IPS-18a (cell line): Measurements from ENCODE around the gene SFI1.

Experiments
- H3K27ac ChIP-seq: one replicate; pipeline ENCODE4 v1.5.1; 2013; ENCODE audit warnings: low read length
- H3K27me3 ChIP-seq: one replicate; pipeline ENCODE4 v1.6.1; 2013; ENCODE audit warnings: mild to moderate bottlenecking, low read length; ENCODE audit not compliant: control insufficient read depth, insufficient read depth
- H3K36me3 ChIP-seq: one replicate; pipeline ENCODE4 v1.6.1; 2013; ENCODE audit warnings: low read depth, low read length; ENCODE audit not compliant: control insufficient read depth
- H3K4me1 ChIP-seq: one replicate; pipeline ENCODE4 v1.6.1; 2013; ENCODE audit warnings: low read depth, low read length; ENCODE audit not compliant: control insufficient read depth
- H3K4me3 ChIP-seq: one replicate; pipeline ENCODE4 v1.5.1; 2013; ENCODE audit warnings: low read length
- H3K9ac ChIP-seq: one replicate; pipeline ENCODE4 v1.6.1; 2013; ENCODE audit warnings: mild to moderate bottlenecking, low read length, moderate library complexity
- H3K9me3 ChIP-seq: one replicate; pipeline ENCODE4 v1.6.1; 2013; ENCODE audit warnings: low read depth, low read length; ENCODE audit not compliant: control insufficient read depth

The SFI1 gene

GRCh38 chr22:31614781-31615490 lies 118.6 kb downstream of the SFI1 start:
- Histone ChIP-seq H3K4me3 (no peak overlapping the region), H3K27ac (no peak overlapping the region), H3K9ac (no peak overlapping the region), H3K9me3 (no peaks in the 10 kb centered on the region), H3K27me3 (no peaks in the 10 kb centered on the region), H3K36me3 (peaks cover 12% of the 10 kb centered on the region), H3K4me1 (no peaks in the 10 kb centered on the region)

GRCh38 chr22:31615491-31615860 lies 119.1 kb downstream of the SFI1 start:
- no peaks in the 10 kb centered on the region for H3K4me1 ChIP-seq
- no peaks in the 10 kb centered on the region for H3K27me3 ChIP-seq
- peaks cover 13% of the 10 kb centered on the region for H3K36me3 ChIP-seq
- no peak overlapping the region for H3K4me3 ChIP-seq
- no peaks in the 10 kb centered on the region for H3K9me3 ChIP-seq
- no peak overlapping the region for H3K27ac ChIP-seq
- H3K9ac ChIP-seq = no peak overlapping the region

GRCh38 chr22:31615940-31616314 lies 119.6 kb downstream of the SFI1 start:
- no peaks in the 10 kb centered on the region for H3K4me1 ChIP-seq
- no peaks in the 10 kb centered on the region for H3K9me3 ChIP-seq
- peaks cover 13% of the 10 kb centered on the region for H3K36me3 ChIP-seq
- H3K4me3 ChIP-seq = no peak overlapping the region
- no peak overlapping the region for H3K9ac ChIP-seq
- H3K27ac ChIP-seq = no peak overlapping the region
- H3K27me3 ChIP-seq = no peaks in the 10 kb centered on the region

- Histone ChIP-seq H3K9me3 (no peaks in the 10 kb centered on the region), H3K27me3 (no peaks in the 10 kb centered on the region), H3K4me3 (no peak overlapping the region), H3K4me1 (no peaks in the 10 kb centered on the region), H3K27ac (no peak overlapping the region), H3K9ac (no peak overlapping the region), H3K36me3 (peaks cover 17% of the 10 kb centered on the region)
Measured at GRCh38 chr22:31616315-31616980, 120.1 kb downstream of the SFI1 start.

- Histone ChIP-seq H3K27me3 (no peaks in the 10 kb centered on the region), H3K9me3 (no peaks in the 10 kb centered on the region), H3K4me1 (no peaks in the 10 kb centered on the region), H3K4me3 (no peak overlapping the region), H3K36me3 (peaks cover 17% of the 10 kb centered on the region), H3K27ac (no peak overlapping the region), H3K9ac (no peak overlapping the region)
Measured at GRCh38 chr22:31618057-31618456, 121.7 kb downstream of the SFI1 start.

GRCh38 chr22:31618471-31619176 lies 122.3 kb downstream of the SFI1 start:
- H3K4me1 ChIP-seq = no peaks in the 10 kb centered on the region
- no peaks in the 10 kb centered on the region for H3K27me3 ChIP-seq
- H3K9ac ChIP-seq = no peak overlapping the region
- H3K36me3 ChIP-seq = peaks cover 17% of the 10 kb centered on the region
- H3K4me3 ChIP-seq = no peak overlapping the region
- no peak overlapping the region for H3K27ac ChIP-seq
- H3K9me3 ChIP-seq = no peaks in the 10 kb centered on the region

GRCh38 chr22:31619611-31620300 lies 123.4 kb downstream of the SFI1 start:
- Histone ChIP-seq H3K36me3 (peaks cover 17% of the 10 kb centered on the region), H3K27me3 (no peaks in the 10 kb centered on the region), H3K27ac (no peak overlapping the region), H3K4me1 (peaks cover 5% of the 10 kb centered on the region), H3K9ac (no peak overlapping the region), H3K4me3 (no peak overlapping the region), H3K9me3 (no peaks in the 10 kb centered on the region)

GRCh38 chr22:31620756-31621480 lies 124.6 kb downstream of the SFI1 start:
- no peaks in the 10 kb centered on the region for H3K27me3 ChIP-seq
- H3K27ac ChIP-seq = no peak overlapping the region
- no peak overlapping the region for H3K9ac ChIP-seq
- no peaks in the 10 kb centered on the region for H3K9me3 ChIP-seq
- peaks cover 16% of the 10 kb centered on the region for H3K4me1 ChIP-seq
- peaks cover 17% of the 10 kb centered on the region for H3K36me3 ChIP-seq
- no peak overlapping the region for H3K4me3 ChIP-seq

- Histone ChIP-seq H3K27me3 (no peaks in the 10 kb centered on the region), H3K36me3 (peaks cover 17% of the 10 kb centered on the region), H3K4me3 (no peak overlapping the region), H3K27ac (no peak overlapping the region), H3K4me1 (peaks cover 22% of the 10 kb centered on the region), H3K9ac (no peak overlapping the region), H3K9me3 (no peaks in the 10 kb centered on the region)
Measured at GRCh38 chr22:31621507-31622124, 125.3 kb downstream of the SFI1 start.

- H3K4me3 ChIP-seq = no peak overlapping the region
- peaks cover 17% of the 10 kb centered on the region for H3K36me3 ChIP-seq
- H3K9me3 ChIP-seq = no peaks in the 10 kb centered on the region
- no peak overlapping the region for H3K27ac ChIP-seq
- H3K4me1 ChIP-seq = peaks cover 23% of the 10 kb centered on the region
- no peaks in the 10 kb centered on the region for H3K27me3 ChIP-seq
- H3K9ac ChIP-seq = no peak overlapping the region
Measured at GRCh38 chr22:31622980-31623379, 126.6 kb downstream of the SFI1 start.
